Measurements from ENCODE around the gene TRPC4. TPM values are rescaled to one million over a fixed set of nuclear protein-coding genes. Genes with fewer than 3 reads are reported as not detected.

Gene TRPC4
- total RNA-seq, 2 experiments from 2014 or later: not detected

DNA sequence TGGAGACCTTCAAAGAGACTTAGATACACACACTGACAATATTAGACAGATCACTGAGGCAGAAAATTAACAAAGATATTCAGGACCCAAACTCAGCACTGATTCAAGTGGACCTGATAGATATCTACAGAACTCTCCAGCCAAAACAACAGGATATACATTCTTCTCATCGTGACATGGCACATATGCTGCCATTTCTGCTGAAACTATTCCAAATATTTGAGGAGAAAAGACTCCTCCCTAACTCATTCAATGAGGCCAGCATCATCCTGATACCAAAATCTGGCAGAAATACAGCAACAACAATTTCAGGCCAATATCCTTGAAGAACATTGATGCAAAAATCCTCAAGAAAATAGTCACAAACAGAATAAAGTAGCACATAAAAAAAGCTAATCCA, 53.3 kb downstream of the TRPC4 start:
- intact Hi-C loops (cut with micrococcal nuclease; ENCODE audit: unreplicated experiment): no loop called here
- Histone ChIP-seq H3K9me2 (ENCODE audit: insufficient read depth, low read length) (no peaks in the 10 kb centered on the region), H3K4me2 (ENCODE audit: low read length) (no peak overlapping the region), H4K20me1 (ENCODE audit: insufficient read depth, low read length) (no peaks in the 10 kb centered on the region), H3K9me3 (ENCODE audit: low read length) (peaks cover 32% of the 10 kb centered on the region; the same call in 1 of the 2 replicates), H3K4me3 (ENCODE audit: low read depth, low read length, poor library complexity, severe bottlenecking) (no peak overlapping the region), H3K27ac (ENCODE audit: low read depth, low read length, poor library complexity, severe bottlenecking) (no peak overlapping the region), H3K4me1 (ENCODE audit: insufficient read depth, low read length, poor library complexity, severe bottlenecking) (no peaks in the 10 kb centered on the region), H3K36me3 (ENCODE audit: insufficient read depth, low read length) (no peaks in the 10 kb centered on the region), H3K79me2 (ENCODE audit: insufficient read depth, low read depth, low read length) (no peaks in the 10 kb centered on the region), H2AFZ (ENCODE audit: low read length) (no peak overlapping the region; the same call in 1 of the 2 replicates)
- no peak for DNase-seq (ENCODE audit: low spot score)
- TF ChIP-seq, protein P1, sequence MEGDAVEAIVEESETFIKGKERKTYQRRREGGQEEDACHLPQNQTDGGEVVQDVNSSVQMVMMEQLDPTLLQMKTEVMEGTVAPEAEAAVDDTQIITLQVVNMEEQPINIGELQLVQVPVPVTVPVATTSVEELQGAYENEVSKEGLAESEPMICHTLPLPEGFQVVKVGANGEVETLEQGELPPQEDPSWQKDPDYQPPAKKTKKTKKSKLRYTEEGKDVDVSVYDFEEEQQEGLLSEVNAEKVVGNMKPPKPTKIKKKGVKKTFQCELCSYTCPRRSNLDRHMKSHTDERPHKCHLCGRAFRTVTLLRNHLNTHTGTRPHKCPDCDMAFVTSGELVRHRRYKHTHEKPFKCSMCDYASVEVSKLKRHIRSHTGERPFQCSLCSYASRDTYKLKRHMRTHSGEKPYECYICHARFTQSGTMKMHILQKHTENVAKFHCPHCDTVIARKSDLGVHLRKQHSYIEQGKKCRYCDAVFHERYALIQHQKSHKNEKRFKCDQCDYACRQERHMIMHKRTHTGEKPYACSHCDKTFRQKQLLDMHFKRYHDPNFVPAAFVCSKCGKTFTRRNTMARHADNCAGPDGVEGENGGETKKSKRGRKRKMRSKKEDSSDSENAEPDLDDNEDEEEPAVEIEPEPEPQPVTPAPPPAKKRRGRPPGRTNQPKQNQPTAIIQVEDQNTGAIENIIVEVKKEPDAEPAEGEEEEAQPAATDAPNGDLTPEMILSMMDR (conservative IDR thresholded peaks at IDR 0.05; ENCODE audit: low read length): no peak
- no peak for TF ChIP-seq EZH2phosphoT487 (IDR thresholded peaks at IDR 0.05; ENCODE audit: borderline replicate concordance, low read depth, low read length)
- no TSS peak for BruUV-seq (replicated peaks)
- ChIA-PET CTCF (ENCODE audit: unreplicated experiment) (no interaction called here), POLR2A (interaction anchor here (1.1 to 1.5 kb wide), 2 partner anchors 16 to 17 kb away, joined by 3 read pairs; no protein-coding TSS in a partner anchor)

DNA sequence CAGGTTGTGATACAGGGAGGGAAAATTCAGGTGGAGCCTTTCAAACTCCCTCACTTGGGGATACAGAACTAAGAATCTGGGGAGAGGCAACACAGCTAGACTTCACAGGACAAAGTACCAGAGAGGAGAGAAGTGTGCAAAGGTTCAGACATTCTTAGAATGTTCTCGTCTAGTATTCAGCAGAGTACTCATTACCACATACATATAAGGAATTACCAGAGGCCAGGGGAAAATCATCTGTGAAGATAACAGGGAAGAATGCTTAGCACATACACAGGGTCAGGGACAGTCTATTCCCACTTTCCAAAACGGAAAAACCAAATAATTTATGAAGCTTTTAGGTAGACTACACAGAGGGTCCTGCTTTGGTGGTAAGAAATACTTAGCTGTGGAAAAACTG, 58.1 kb downstream of the TRPC4 start:
- H3K4me3 ChIP-seq (ENCODE audit: low read depth, low read length, poor library complexity, severe bottlenecking): no peak overlapping the region
- TF ChIP-seq, protein P1 (conservative IDR thresholded peaks at IDR 0.05; ENCODE audit: low read length): no peak
- TF ChIP-seq EZH2phosphoT487 (IDR thresholded peaks at IDR 0.05; ENCODE audit: borderline replicate concordance, low read depth, low read length): no peak
- DNase-seq (ENCODE audit: low spot score): no peak
- no peaks in the 10 kb centered on the region for H3K9me2 ChIP-seq (ENCODE audit: insufficient read depth, low read length)
- H2AFZ ChIP-seq (ENCODE audit: low read length): no peak overlapping the region
- no peaks in the 10 kb centered on the region for H3K4me1 ChIP-seq (ENCODE audit: insufficient read depth, low read length, poor library complexity, severe bottlenecking)
- ChIA-PET POLR2A (interaction anchor here (0.7 to 2.5 kb wide), 4 partner anchors 13 to 232 kb away, joined by 3 to 8 read pairs (median 4); no protein-coding TSS in a partner anchor), CTCF (ENCODE audit: unreplicated experiment) (no interaction called here)
- intact Hi-C loops (cut with micrococcal nuclease; ENCODE audit: unreplicated experiment): no loop called here
- no peak overlapping the region for H3K4me2 ChIP-seq (ENCODE audit: low read length)
- H4K20me1 ChIP-seq (ENCODE audit: insufficient read depth, low read length): no peaks in the 10 kb centered on the region
- BruUV-seq (replicated peaks): no TSS peak
- no peaks in the 10 kb centered on the region for H3K36me3 ChIP-seq (ENCODE audit: insufficient read depth, low read length)
- H3K9me3 ChIP-seq (ENCODE audit: low read length): peaks cover 22% of the 10 kb centered on the region; the same call in 1 of the 2 replicates
- no peaks in the 10 kb centered on the region for H3K79me2 ChIP-seq (ENCODE audit: insufficient read depth, low read depth, low read length)
- H3K27ac ChIP-seq (ENCODE audit: low read depth, low read length, poor library complexity, severe bottlenecking): no peak overlapping the region

GRCh38 chr13:37806666-37807065, 62.9 kb downstream of the TRPC4 start:
- intact Hi-C loops (cut with micrococcal nuclease; ENCODE audit: unreplicated experiment): no loop called here
- Histone ChIP-seq H3K36me3 (ENCODE audit: insufficient read depth, low read length) (no peaks in the 10 kb centered on the region), H3K4me2 (ENCODE audit: low read length) (no peak overlapping the region), H3K4me1 (ENCODE audit: insufficient read depth, low read length, poor library complexity, severe bottlenecking) (no peaks in the 10 kb centered on the region), H3K79me2 (ENCODE audit: insufficient read depth, low read depth, low read length) (no peaks in the 10 kb centered on the region), H3K9me2 (ENCODE audit: insufficient read depth, low read length) (no peaks in the 10 kb centered on the region; the same call in 1 of the 2 replicates), H2AFZ (ENCODE audit: low read length) (no peak overlapping the region), H4K20me1 (ENCODE audit: insufficient read depth, low read length) (no peaks in the 10 kb centered on the region), H3K4me3 (ENCODE audit: low read depth, low read length, poor library complexity, severe bottlenecking) (no peak overlapping the region), H3K9me3 (ENCODE audit: low read length) (no peaks in the 10 kb centered on the region), H3K27ac (ENCODE audit: low read depth, low read length, poor library complexity, severe bottlenecking) (no peak overlapping the region)
- DNase-seq (ENCODE audit: low spot score): no peak
- no TSS peak for BruUV-seq (replicated peaks)
- ChIA-PET CTCF (ENCODE audit: unreplicated experiment) (no interaction called here), POLR2A (no interaction called here)
- TF ChIP-seq, protein P1 (conservative IDR thresholded peaks at IDR 0.05; ENCODE audit: low read length): peak; percentile 34; the same call in 1 of the 2 replicates
- no peak for TF ChIP-seq EZH2phosphoT487 (IDR thresholded peaks at IDR 0.05; ENCODE audit: borderline replicate concordance, low read depth, low read length)

Data from OCI-LY7 (cell line).